Central memory CD8-positive, alpha-beta T cell (primary cell): ENCODE measurements around the gene CDKN3.
A peak's percentile ranks its signal among the peaks of the same experiment; 100 is the strongest.

Experiments
- ATAC-seq: fragments of 150-1000 bp; cut with Tn5 transposase; replicated peaks from 2 replicates; pipeline ENCODE4 v1.10.0; 2022; ENCODE audit warnings: mild to moderate bottlenecking, moderate FRiP score, moderate number of reproducible peaks; ENCODE audit not compliant: poor library complexity, severe bottlenecking; ENCODE audit errors: extremely low read depth
- DNase-seq, 2 donors: peaks; one replicate each; pipeline ENCODE4 v3.0.0; 2021; ENCODE audit warnings: low spot score in 2 of 2
- H3K27ac Mint-ChIP-seq: one replicate; pipeline ENCODE4 v1.8.0; 2022; ENCODE audit warnings: low read depth, mild to moderate bottlenecking, moderate library complexity, mixed read lengths
- H3K27me3 Mint-ChIP-seq: one replicate; pipeline ENCODE4 v1.8.0; 2022; ENCODE audit warnings: mixed read lengths
- H3K36me3 Mint-ChIP-seq: one replicate; pipeline ENCODE4 v1.8.0; 2022; ENCODE audit warnings: mild to moderate bottlenecking, moderate library complexity, mixed read lengths; ENCODE audit not compliant: insufficient read depth
- H3K4me1 Mint-ChIP-seq: one replicate; pipeline ENCODE4 v1.8.0; 2022; ENCODE audit warnings: mixed read lengths
- H3K4me3 Mint-ChIP-seq: one replicate; pipeline ENCODE4 v1.8.0; 2022; ENCODE audit warnings: mild to moderate bottlenecking, moderate library complexity, mixed read lengths
- H3K9me3 Mint-ChIP-seq: one replicate; pipeline ENCODE4 v1.8.0; 2022; ENCODE audit warnings: mixed read lengths

CDKN3 gene, protein sequence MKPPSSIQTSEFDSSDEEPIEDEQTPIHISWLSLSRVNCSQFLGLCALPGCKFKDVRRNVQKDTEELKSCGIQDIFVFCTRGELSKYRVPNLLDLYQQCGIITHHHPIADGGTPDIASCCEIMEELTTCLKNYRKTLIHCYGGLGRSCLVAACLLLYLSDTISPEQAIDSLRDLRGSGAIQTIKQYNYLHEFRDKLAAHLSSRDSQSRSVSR

DNA sequence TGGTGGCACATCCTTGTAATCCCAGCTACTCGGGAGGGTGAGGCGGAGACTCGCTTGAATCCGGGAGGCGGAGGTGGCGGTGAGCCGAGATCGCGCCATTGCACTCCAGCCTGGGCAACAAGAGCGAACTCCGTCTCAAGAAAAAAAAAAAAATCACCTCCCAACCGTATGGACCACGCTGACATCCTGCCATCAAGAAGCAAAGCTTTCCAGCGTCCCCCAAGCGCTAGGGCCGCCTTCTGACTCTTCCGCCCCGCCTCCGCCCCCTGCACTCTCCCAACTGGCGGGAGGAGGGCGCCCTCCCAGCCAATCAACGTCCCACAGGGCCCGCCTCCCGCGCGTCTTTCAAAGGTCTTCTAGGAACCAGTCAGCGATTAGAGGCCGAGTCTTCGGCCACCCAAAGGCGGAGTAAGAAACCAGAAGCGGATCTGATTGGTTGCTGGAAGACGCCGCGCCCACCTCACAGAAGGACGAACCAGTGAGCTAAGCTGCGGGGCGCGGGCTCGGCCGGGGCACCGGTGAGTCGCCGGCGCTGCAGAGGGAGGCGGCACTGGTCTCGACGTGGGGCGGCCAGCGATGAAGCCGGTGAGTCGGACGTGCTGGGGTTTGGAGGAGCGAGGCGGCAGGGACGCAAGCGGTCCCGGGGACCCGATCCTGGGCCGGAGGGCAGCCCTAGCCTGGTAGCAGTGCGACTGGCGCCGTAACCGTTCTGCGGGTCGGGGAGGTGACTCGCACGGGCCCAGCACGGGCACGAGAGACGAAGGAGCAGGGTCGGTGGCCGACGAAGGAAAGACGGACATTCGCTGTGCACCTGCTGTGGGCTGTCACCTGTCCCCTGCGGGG lies at the start of gene CDKN3:
Gene CDKN3 (plus strand): TSS at position 515 of the 843 bp plus-strand sequence. CDS start 62 bp downstream, at position 577.
- DNase-seq, result peak; percentile 96 to 97
- peak; percentile 95 for ATAC-seq
- Mint-ChIP-seq H3K27ac (peak within 1 kb of the TSS; percentile 2), H3K4me3 (peak within 1 kb of the TSS; percentile 84), H3K27me3 (peaks cover 4% of the 10 kb centered on the region), H3K9me3 (no peaks in the 10 kb centered on the region), H3K36me3 (peaks cover 8% of the 10 kb centered on the region), H3K4me1 (peaks cover 24% of the 10 kb centered on the region)

DNA sequence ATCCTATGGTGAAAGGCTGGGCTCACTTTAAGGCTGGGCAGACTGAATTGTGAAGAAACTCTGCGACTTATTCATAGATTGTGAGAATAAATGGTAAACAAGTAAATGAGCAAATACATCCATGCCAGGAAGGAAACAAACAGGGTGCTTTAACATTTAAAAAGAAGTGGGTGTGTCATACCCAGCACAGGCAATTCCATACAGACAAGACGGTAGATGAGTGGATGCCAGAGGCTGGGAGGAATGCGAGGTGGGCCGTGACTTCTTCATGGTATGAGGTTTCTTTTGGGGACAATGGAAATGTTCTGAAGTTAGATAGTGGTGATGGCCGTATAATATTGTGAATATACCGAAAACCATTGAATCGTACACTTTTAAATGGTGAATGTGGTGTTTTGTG lies 49.8 kb upstream of the CDKN3 start:
- Mint-ChIP-seq H3K27ac (no peak overlapping the region), H3K4me1 (no peaks in the 10 kb centered on the region), H3K4me3 (no peak overlapping the region), H3K9me3 (no peaks in the 10 kb centered on the region), H3K36me3 (no peaks in the 10 kb centered on the region), H3K27me3 (peaks cover 34% of the 10 kb centered on the region)
- no peak for DNase-seq
- no peak for ATAC-seq

- Mint-ChIP-seq H3K4me1 (no peaks in the 10 kb centered on the region), H3K27ac (no peak overlapping the region), H3K9me3 (no peaks in the 10 kb centered on the region), H3K4me3 (no peak overlapping the region), H3K27me3 (peaks cover 38% of the 10 kb centered on the region), H3K36me3 (no peaks in the 10 kb centered on the region)
- DNase-seq, result no peak
- ATAC-seq, result no peak
Measured at GRCh38 chr14:54348001-54348611, 48.7 kb upstream of the CDKN3 start.

- no peaks in the 10 kb centered on the region for H3K36me3 Mint-ChIP-seq
- no peak overlapping the region for H3K27ac Mint-ChIP-seq
- H3K4me3 Mint-ChIP-seq, result no peak overlapping the region
- DNase-seq (no peak), ATAC-seq (no peak)
- H3K9me3 Mint-ChIP-seq, result no peaks in the 10 kb centered on the region
- no peaks in the 10 kb centered on the region for H3K4me1 Mint-ChIP-seq
- peaks cover 48% of the 10 kb centered on the region for H3K27me3 Mint-ChIP-seq
Measured at GRCh38 chr14:54348923-54349620, 47.7 kb upstream of the CDKN3 start.

GRCh38 chr14:54349713-54350112 lies 47.1 kb upstream of the CDKN3 start:
- H3K4me3 Mint-ChIP-seq, result no peak overlapping the region
- H3K27ac Mint-ChIP-seq, result no peak overlapping the region
- H3K36me3 Mint-ChIP-seq, result no peaks in the 10 kb centered on the region
- no peaks in the 10 kb centered on the region for H3K9me3 Mint-ChIP-seq
- DNase-seq (no peak), ATAC-seq (no peak)
- H3K27me3 Mint-ChIP-seq, result peaks cover 55% of the 10 kb centered on the region
- no peaks in the 10 kb centered on the region for H3K4me1 Mint-ChIP-seq

GRCh38 chr14:54350203-54350602 lies 46.6 kb upstream of the CDKN3 start:
- Mint-ChIP-seq H3K4me3 (no peak overlapping the region), H3K27ac (no peak overlapping the region), H3K36me3 (no peaks in the 10 kb centered on the region), H3K9me3 (no peaks in the 10 kb centered on the region), H3K4me1 (no peaks in the 10 kb centered on the region), H3K27me3 (peaks cover 59% of the 10 kb centered on the region)
- DNase-seq, result no peak
- no peak for ATAC-seq

- H3K27me3 Mint-ChIP-seq, result peaks cover 71% of the 10 kb centered on the region
- H3K36me3 Mint-ChIP-seq, result no peaks in the 10 kb centered on the region
- H3K27ac Mint-ChIP-seq, result no peak overlapping the region
- no peak overlapping the region for H3K4me3 Mint-ChIP-seq
- DNase-seq (no peak), ATAC-seq (no peak)
- H3K4me1 Mint-ChIP-seq, result no peaks in the 10 kb centered on the region
- H3K9me3 Mint-ChIP-seq, result no peaks in the 10 kb centered on the region
Measured at GRCh38 chr14:54353266-54353665, 43.5 kb upstream of the CDKN3 start.

GRCh38 chr14:54353694-54354093 lies 43.1 kb upstream of the CDKN3 start:
- no peak for DNase-seq
- ATAC-seq, result no peak
- Mint-ChIP-seq H3K4me1 (no peaks in the 10 kb centered on the region), H3K27ac (no peak overlapping the region), H3K9me3 (no peaks in the 10 kb centered on the region), H3K4me3 (no peak overlapping the region), H3K27me3 (peaks cover 71% of the 10 kb centered on the region), H3K36me3 (no peaks in the 10 kb centered on the region)

GRCh38 chr14:54354096-54354495 lies 42.7 kb upstream of the CDKN3 start:
- no peaks in the 10 kb centered on the region for H3K9me3 Mint-ChIP-seq
- H3K27me3 Mint-ChIP-seq, result peaks cover 71% of the 10 kb centered on the region
- no peak for DNase-seq
- ATAC-seq, result no peak
- no peak overlapping the region for H3K4me3 Mint-ChIP-seq
- H3K4me1 Mint-ChIP-seq, result no peaks in the 10 kb centered on the region
- no peaks in the 10 kb centered on the region for H3K36me3 Mint-ChIP-seq
- no peak overlapping the region for H3K27ac Mint-ChIP-seq

GRCh38 chr14:54354968-54355641 lies 41.7 kb upstream of the CDKN3 start:
- H3K27me3 Mint-ChIP-seq, result peaks cover 71% of the 10 kb centered on the region
- ATAC-seq, result no peak
- H3K27ac Mint-ChIP-seq, result no peak overlapping the region
- no peaks in the 10 kb centered on the region for H3K36me3 Mint-ChIP-seq
- H3K9me3 Mint-ChIP-seq, result no peaks in the 10 kb centered on the region
- no peaks in the 10 kb centered on the region for H3K4me1 Mint-ChIP-seq
- DNase-seq, result no peak
- no peak overlapping the region for H3K4me3 Mint-ChIP-seq

DNA sequence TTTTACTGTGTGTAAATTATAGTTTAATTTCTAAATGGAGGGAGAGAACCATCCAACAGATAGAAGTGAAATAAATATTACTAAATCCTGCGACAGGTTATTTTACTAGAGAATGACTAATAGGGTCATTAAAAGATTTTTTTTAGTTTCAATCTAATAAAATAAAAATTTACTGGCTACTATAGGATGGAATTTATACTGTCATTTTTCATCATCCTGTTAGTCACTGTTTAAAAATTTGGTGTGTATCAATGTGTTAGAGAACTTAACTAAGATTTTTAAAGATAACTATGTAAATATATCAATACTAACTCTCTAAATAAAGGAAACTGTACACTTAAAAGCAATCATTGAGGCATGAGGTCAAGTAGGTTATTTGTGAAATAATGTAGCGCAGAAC lies 41.1 kb upstream of the CDKN3 start:
- Mint-ChIP-seq H3K4me1 (no peaks in the 10 kb centered on the region), H3K27me3 (peaks cover 71% of the 10 kb centered on the region), H3K4me3 (no peak overlapping the region), H3K27ac (no peak overlapping the region), H3K9me3 (no peaks in the 10 kb centered on the region), H3K36me3 (no peaks in the 10 kb centered on the region)
- no peak for DNase-seq
- ATAC-seq, result no peak

- H3K36me3 Mint-ChIP-seq, result no peaks in the 10 kb centered on the region
- no peak overlapping the region for H3K27ac Mint-ChIP-seq
- DNase-seq, result no peak
- no peak overlapping the region for H3K4me3 Mint-ChIP-seq
- no peak for ATAC-seq
- H3K27me3 Mint-ChIP-seq, result peaks cover 71% of the 10 kb centered on the region
- H3K4me1 Mint-ChIP-seq, result no peaks in the 10 kb centered on the region
- H3K9me3 Mint-ChIP-seq, result no peaks in the 10 kb centered on the region
Measured at GRCh38 chr14:54356172-54356571, 40.6 kb upstream of the CDKN3 start.
